Renal cortical epithelial cell (primary cell): ENCODE results near the gene NSFL1C. TPM values are rescaled to one million over a fixed set of nuclear protein-coding genes. Genes with fewer than 3 reads are reported as not detected.

Source experiments
- DNase-seq: peaks from one replicate; pipeline ENCODE4 v3.0.0-alpha.2; 2011; ENCODE audit warnings: low read depth
- total RNA-seq: library from RNA; depleted of rRNA; stranded (reverse); fragments of >200 nt; gene quantifications from 2 replicates; pipeline ENCODE4 v1.2.3, GENCODE V29; 2014

NSFL1C gene
- total RNA-seq, 1 donor from 2014 or later = 50.1 TPM

- DNase-seq = peak; percentile 79
These were observed 43.0 kb downstream of the NSFL1C start for GRCh38 chr20:1423625-1424106.

- no peak for DNase-seq
These were observed 43.4 kb downstream of the NSFL1C start for GRCh38 chr20:1423206-1423605.

DNA sequence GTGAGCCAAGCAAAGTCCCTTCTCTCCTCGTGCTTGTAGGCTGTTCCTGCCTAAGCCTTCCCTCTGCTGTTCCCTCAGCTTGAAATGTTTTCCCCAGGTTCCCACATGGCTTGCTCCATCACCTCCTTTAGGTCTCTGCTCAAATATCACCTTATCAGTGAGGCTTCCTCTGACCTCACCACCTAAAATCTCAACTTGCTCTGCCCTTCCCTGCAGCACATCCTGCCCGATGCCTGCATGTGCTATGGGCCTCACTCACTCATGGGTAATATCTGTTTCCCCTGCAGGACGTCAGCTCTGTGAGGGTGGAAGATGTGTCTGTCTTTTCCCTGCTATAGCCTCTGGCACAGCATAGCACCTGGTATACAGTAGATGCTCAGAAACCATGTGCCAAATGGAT is 43.9 kb downstream of the NSFL1C start:
- no peak for DNase-seq

DNA sequence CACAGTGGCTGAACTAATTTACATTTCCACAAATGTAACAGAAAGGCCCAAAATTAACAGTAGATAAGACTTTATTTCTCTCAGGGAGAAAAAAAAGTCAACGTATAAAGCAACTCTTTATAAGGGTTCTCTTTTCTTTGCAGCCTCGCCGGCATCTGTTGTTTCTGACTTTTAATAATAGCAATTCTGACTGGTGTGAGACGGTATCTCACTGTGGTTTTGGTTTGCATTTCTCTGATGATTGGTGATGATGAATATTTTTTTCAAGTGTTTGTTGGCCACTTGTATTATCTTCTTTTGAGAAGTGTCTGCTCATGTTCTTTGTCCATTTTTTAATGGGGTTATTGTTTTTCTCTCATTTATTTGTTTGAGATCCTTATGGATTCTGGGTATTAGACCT is 46.6 kb downstream of the NSFL1C start:
- no peak for DNase-seq

DNA sequence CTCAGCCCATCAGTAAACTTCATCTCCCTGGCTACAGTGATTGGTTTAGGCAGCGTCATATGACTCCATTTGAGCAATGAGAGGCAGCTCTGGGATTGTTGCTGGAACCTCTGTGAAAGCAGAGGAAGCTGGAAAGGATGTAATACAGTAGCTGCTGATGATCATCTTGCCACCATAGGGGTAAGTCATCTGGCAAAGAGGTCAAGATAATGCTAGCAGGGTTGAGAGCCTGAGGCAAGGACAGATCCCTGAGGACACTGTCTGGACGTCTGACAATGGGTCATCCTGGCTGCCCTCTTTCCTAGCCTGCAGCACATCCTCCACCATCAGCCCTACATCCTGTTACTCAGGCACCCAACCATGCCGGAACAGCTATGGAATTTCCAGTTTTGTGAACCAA is 48.3 kb downstream of the NSFL1C start:
- DNase-seq = peak; percentile 41

DNA sequence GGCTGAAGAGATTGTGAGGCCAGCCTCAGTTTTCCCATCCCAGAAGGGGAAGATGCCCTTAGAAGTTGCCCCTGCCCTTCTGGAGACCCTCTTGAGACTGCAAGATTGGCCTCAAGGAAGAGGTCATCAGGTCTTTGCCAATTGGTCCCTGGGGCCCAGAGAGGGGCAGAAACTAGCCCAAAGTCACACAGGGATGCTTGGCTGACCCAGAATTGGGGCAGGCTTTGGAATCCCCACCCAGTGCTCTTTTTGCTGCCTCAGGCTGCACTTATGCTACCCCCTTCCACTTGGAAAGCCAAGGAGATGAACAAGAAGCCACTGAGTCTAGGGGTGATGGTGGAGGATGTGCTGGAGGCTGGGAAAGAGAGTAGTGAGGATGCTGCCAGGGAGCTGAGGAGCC is 48.9 kb downstream of the NSFL1C start:
- no peak for DNase-seq

- DNase-seq = peak; percentile 45
These were observed 49.4 kb downstream of the NSFL1C start for GRCh38 chr20:1417273-1417672.

GRCh38 chr20:1415667-1416468 is 50.8 kb downstream of the NSFL1C start:
- DNase-seq = peak; percentile 99

DNA sequence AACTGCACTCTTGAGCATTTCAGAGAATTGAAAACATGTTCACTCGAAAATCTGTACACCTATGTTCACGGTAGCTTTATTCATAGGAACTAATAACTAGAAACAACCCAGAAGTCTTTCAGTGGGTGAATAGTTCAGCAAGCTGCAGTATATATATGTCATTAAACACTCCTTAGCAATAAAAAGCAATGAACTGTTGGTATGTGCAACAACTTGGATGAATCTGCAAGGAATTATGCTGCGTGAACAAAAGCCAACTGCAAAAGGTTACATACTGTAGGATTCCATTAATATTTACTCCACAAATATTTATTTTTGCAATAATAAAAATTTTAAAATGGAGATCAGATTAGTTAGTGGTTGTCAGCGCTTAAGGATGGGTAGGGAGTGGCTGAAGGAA is 51.7 kb downstream of the NSFL1C start:
- DNase-seq = no peak

- DNase-seq = no peak
These were observed 60.8 kb downstream of the NSFL1C start for GRCh38 chr20:1405801-1406200.

DNA sequence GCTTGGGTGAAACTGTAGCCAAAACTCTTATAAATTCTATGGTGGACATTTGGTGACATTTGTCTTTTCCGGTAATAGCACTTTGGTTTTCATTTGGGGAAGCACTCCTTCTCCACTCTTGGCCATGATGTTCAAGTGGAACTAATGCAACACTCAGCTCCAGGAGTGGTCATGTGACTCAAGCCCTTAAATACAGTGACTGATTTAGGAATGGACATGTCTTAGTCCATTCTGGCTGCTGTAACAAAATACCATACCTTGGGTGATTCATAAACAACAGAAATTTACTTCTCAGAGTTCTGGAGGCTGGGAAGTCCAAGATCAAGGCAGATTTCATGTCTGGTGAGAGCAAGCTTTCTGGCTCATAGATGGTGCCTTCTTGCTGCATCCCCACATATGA is 63.0 kb downstream of the NSFL1C start:
- DNase-seq = no peak

- DNase-seq = no peak
These were observed 64.5 kb downstream of the NSFL1C start for GRCh38 chr20:1402149-1402548.

- peak; percentile 79 for DNase-seq
These were observed 65.2 kb downstream of the NSFL1C start for GRCh38 chr20:1401451-1401907.

- DNase-seq = peak; percentile 87
These were observed 66.8 kb downstream of the NSFL1C start for GRCh38 chr20:1399678-1400366.

DNA sequence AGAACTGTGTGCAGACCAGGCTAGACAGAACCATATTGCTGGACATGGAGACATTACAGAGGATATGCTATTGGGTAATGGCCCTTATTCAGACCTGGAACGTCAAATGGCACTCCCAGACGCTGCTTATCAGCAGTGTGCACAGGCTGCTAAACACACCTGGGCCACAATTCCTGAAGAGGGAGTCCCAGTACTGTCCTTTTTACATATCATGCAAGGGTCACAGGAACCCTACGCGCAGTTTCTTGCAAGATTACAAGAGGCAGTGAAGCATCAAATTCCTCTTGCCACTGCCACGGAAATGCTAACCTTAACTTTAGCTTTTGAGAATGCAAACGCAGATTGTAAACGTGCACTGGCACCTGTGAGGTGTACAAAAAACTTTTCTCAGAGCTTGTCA is 68.5 kb downstream of the NSFL1C start:
- DNase-seq = peak; percentile 77

GRCh38 chr20:1397710-1398109 is 68.9 kb downstream of the NSFL1C start:
- no peak for DNase-seq

DNA sequence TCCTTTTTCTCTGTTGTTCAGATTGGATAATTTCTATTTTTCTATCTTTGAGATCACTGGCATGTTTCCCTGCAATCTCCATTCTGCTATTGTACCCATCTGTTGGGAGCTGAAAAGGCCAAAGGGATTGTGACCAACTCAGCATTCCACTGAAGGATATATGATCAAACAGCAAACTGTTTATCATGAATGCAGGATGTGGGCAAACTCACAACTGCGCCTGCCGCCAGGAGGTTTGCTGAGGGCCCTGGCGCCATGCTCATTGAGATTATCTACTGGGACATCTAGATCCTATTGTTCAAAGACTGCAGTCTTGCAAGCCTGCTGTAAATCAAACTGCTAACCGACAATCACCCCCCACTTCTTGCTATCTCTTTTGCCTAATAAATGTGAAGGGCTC is 69.9 kb downstream of the NSFL1C start:
- DNase-seq = no peak

DNA sequence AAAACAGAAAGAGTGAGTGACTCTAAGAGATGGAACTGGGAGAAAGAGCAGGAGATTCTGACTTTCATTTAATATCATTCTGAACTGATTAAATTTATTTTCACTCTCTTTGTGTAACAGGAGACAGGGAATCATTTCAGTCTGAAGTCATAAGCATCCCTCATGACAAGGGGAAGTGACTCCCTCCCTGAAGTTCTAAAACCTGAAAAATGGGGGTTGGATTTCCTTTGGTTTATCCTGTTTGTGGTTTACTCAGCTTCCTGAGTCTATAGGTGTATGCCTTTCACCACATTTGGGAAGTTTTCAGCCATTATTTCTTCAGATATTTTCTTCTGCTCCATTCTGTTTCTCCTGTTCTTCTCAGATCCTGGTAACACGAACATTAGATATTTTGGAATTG is 70.4 kb downstream of the NSFL1C start:
- DNase-seq = no peak

GRCh38 chr20:1394686-1395085 is 72.0 kb downstream of the NSFL1C start:
- no peak for DNase-seq

DNA sequence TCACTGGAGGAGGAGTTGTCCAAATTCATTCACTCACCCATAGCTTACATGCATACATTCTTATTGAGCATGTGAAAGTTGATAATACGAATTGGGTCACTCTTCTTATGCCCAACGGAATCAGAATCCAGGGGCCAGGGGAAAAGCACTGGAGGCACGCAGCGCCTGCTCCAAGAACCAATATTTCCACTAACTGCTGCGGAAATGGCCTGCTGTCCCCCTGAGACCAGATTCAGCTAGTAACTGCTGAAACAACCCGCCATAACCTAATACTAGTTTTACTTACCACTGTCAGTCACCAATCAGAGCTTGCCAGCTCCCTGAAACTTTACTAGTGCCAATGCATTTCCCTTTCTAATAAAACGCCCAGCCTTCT is 73.2 kb downstream of the NSFL1C start:
- no peak for DNase-seq

- DNase-seq = peak; percentile 74
These were observed 73.7 kb downstream of the NSFL1C start, which contains the start of gene FKBP1A for GRCh38 chr20:1392693-1393506. Gene FKBP1A, minus strand, starts transcription at chr20:1393054. Its CDS starts 56 bp downstream, at chr20:1392998.

DNA sequence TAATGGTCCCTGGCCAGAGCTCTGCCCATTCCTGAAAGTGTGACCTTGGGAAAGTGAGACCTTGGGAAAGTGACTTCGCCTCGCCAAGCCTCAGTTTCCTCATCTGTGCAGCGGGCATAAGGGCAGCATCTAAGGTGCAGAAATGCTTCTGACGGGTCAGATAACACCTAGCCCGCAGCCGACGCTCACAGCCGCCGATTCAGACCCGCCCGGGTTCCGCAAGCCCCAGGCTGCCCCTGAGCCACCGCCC is 74.3 kb downstream of the NSFL1C start:
- no peak for DNase-seq
